ENCODE data around the gene KIF25.

DNA sequence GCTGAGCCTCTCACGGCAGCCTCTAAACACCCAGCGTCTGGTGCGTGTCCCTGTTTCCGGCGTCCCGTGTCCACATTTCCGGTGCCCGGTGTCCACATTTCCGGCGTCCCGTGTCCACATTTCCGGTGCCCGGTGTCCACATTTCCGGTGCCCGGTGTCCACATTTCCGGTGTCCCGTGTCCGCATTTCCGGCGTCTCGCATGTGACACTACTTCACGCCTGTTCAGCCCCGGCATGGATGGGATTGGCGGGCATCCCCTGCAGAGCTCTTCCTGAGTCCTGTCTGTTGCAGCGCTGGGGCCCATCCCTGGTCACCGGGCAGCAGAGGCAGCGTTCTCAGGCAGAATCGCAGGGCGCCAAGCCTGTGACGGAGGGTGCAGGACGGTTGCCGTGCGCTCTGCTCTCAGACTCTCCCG is 78.3 kb downstream of the KIF25 start:
- TF ChIP-seq, protein P1, sequence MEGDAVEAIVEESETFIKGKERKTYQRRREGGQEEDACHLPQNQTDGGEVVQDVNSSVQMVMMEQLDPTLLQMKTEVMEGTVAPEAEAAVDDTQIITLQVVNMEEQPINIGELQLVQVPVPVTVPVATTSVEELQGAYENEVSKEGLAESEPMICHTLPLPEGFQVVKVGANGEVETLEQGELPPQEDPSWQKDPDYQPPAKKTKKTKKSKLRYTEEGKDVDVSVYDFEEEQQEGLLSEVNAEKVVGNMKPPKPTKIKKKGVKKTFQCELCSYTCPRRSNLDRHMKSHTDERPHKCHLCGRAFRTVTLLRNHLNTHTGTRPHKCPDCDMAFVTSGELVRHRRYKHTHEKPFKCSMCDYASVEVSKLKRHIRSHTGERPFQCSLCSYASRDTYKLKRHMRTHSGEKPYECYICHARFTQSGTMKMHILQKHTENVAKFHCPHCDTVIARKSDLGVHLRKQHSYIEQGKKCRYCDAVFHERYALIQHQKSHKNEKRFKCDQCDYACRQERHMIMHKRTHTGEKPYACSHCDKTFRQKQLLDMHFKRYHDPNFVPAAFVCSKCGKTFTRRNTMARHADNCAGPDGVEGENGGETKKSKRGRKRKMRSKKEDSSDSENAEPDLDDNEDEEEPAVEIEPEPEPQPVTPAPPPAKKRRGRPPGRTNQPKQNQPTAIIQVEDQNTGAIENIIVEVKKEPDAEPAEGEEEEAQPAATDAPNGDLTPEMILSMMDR (IDR thresholded peaks at IDR 0.05): no peak
- TF ChIP-seq POLR2A (IDR thresholded peaks at IDR 0.05): no peak

Data from vagina (tissue), 2 donors.